Measurements from ENCODE around the gene SERP1. TPM values are rescaled to one million over a fixed set of nuclear protein-coding genes. Genes with fewer than 3 reads are reported as not detected.

Gene SERP1
- polyA plus RNA-seq (2013), result 259 and 280 TPM in 2 replicates

GRCh38 chr3:150546226-150547044, at the start of gene SERP1, which contains the start of gene EIF2A:
Gene SERP1, minus strand, starts transcription at chr3:150546496. Its CDS starts 361 bp downstream, at chr3:150546135.
Gene EIF2A, plus strand, starts transcription at chr3:150546787. Its CDS starts 16 bp downstream, at chr3:150546803.
- H3K14ac ChIP-seq (ENCODE audit: low read length), result peak within 1 kb of the TSS; percentile 98
- H3K27ac ChIP-seq (ENCODE audit: low read depth, low read length), result peak within 1 kb of the TSS; percentile 92
- H4K8ac ChIP-seq (ENCODE audit: low read depth, low read length), result peak within 1 kb of the TSS; percentile 95
- H3K4me3 ChIP-seq (ENCODE audit: low read depth, low read length), result peak within 1 kb of the TSS; percentile 96
- peak within 1 kb of the TSS; percentile 93 for H2BK5ac ChIP-seq (ENCODE audit: low read depth, low read length, poor library complexity)
- no CpG with 5 or more reads among the region's 86 CpGs for WGBS (ENCODE audit: extremely low coverage, insufficient coverage, insufficient read length)
- H3K23ac ChIP-seq (ENCODE audit: low read length), result no peak within 1 kb of the TSS
- H3K9me3 ChIP-seq (ENCODE audit: insufficient read depth, low read depth, low read length), result no peaks in the 10 kb centered on the region
- H3K79me2 ChIP-seq (ENCODE audit: control insufficient read depth, insufficient read depth, low read length, poor library complexity), result peaks cover 12% of the 10 kb centered on the region
- peak within 1 kb of the TSS; percentile 55 for H3K18ac ChIP-seq (ENCODE audit: low read length)
- peak within 1 kb of the TSS; percentile 90 for H2AK5ac ChIP-seq (ENCODE audit: low read length)
- no peaks in the 10 kb centered on the region for H3K27me3 ChIP-seq (ENCODE audit: insufficient read depth, low read length)
- peak within 1 kb of the TSS; percentile 91 for H3K4me2 ChIP-seq (ENCODE audit: low read length)
- peaks cover 0 to 2% of the 10 kb centered on the region in 2 experiments for H3K36me3 ChIP-seq (ENCODE audit: control insufficient read depth in 1 of 2, insufficient read depth in 2 of 2, low read length in 2 of 2)
- H3K4me1 ChIP-seq (ENCODE audit: control insufficient read depth in 1 of 2, insufficient read depth in 2 of 2, low read length in 2 of 2), result no peaks in the 10 kb centered on the region
- H4K91ac ChIP-seq (ENCODE audit: low read depth, low read length), result peak within 1 kb of the TSS; percentile 96
- H2BK12ac ChIP-seq (ENCODE audit: low read length), result no peak within 1 kb of the TSS
- peak within 1 kb of the TSS; percentile 72 for H4K12ac ChIP-seq (ENCODE audit: low read depth, low read length)
- peak within 1 kb of the TSS; percentile 97 for H3K9ac ChIP-seq (ENCODE audit: low read length)
- peak; percentile 100 for DNase-seq
- peak within 1 kb of the TSS; percentile 46 for H2AFZ ChIP-seq (ENCODE audit: insufficient read depth, low read length, poor library complexity)
- peaks cover 12% of the 10 kb centered on the region for H3K79me1 ChIP-seq (ENCODE audit: low read length)
- H2BK120ac ChIP-seq (ENCODE audit: insufficient read depth, low read length, poor library complexity), result peak within 1 kb of the TSS; percentile 93
- peak within 1 kb of the TSS; percentile 99 for H3K4ac ChIP-seq (ENCODE audit: low read depth, low read length)

DNA sequence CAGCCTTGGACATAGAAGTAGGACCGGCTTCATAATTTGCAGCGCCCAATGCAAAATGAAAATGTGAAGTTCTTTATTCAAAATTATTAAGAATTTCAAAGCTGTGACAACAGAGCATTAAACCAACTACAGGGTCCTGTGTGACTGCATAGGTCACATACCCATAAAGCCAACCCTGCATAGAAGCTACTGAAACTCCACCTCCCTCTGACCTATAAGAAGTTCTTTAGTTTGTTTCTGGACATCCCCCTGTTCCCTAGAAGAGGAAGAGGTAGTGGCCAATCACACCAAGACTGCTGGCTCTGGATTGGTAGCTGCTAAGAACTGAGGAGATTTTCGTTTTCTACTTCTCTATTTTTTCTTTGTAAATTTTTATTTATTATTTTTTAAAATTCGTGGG, 47.9 kb upstream of the SERP1 start:
- Histone ChIP-seq H4K91ac (ENCODE audit: low read depth, low read length) (no peak overlapping the region), H3K9ac (ENCODE audit: low read length) (no peak overlapping the region), H3K36me3 (ENCODE audit: control insufficient read depth in 1 of 2, insufficient read depth in 2 of 2, low read length in 2 of 2) (peaks cover 0 to 2% of the 10 kb centered on the region in 2 experiments), H4K8ac (ENCODE audit: low read depth, low read length) (no peak overlapping the region), H2BK120ac (ENCODE audit: insufficient read depth, low read length, poor library complexity) (no peak overlapping the region), H3K4ac (ENCODE audit: low read depth, low read length) (no peak overlapping the region), H2AFZ (ENCODE audit: insufficient read depth, low read length, poor library complexity) (no peak overlapping the region), H3K9me3 (ENCODE audit: insufficient read depth, low read depth, low read length) (no peaks in the 10 kb centered on the region), H2BK12ac (ENCODE audit: low read length) (no peak overlapping the region), H3K79me1 (ENCODE audit: low read length) (peaks cover 8% of the 10 kb centered on the region), H3K4me1 (ENCODE audit: control insufficient read depth in 1 of 2, insufficient read depth in 2 of 2, low read length in 2 of 2) (peaks cover 6 to 9% of the 10 kb centered on the region in 2 experiments), H3K18ac (ENCODE audit: low read length) (no peak overlapping the region), H3K23ac (ENCODE audit: low read length) (no peak overlapping the region), H2AK5ac (ENCODE audit: low read length) (no peak overlapping the region), H3K4me3 (ENCODE audit: low read depth, low read length) (no peak overlapping the region), H3K14ac (ENCODE audit: low read length) (no peak overlapping the region), H3K27me3 (ENCODE audit: insufficient read depth, low read length) (no peaks in the 10 kb centered on the region), H3K4me2 (ENCODE audit: low read length) (no peak overlapping the region), H3K79me2 (ENCODE audit: control insufficient read depth, insufficient read depth, low read length, poor library complexity) (peaks cover 2% of the 10 kb centered on the region), H4K12ac (ENCODE audit: low read depth, low read length) (no peak overlapping the region), H3K27ac (ENCODE audit: low read depth, low read length) (no peak overlapping the region), H2BK5ac (ENCODE audit: low read depth, low read length, poor library complexity) (no peak overlapping the region)
- no peak for DNase-seq
- WGBS (ENCODE audit: extremely low coverage, insufficient coverage, insufficient read length), result 100% methylated on average over 1 of the region's 4 CpGs

GRCh38 chr3:150589759-150590158, 43.5 kb upstream of the SERP1 start:
- no CpG with 5 or more reads among the region's 6 CpGs for WGBS (ENCODE audit: extremely low coverage, insufficient coverage, insufficient read length)

DNA sequence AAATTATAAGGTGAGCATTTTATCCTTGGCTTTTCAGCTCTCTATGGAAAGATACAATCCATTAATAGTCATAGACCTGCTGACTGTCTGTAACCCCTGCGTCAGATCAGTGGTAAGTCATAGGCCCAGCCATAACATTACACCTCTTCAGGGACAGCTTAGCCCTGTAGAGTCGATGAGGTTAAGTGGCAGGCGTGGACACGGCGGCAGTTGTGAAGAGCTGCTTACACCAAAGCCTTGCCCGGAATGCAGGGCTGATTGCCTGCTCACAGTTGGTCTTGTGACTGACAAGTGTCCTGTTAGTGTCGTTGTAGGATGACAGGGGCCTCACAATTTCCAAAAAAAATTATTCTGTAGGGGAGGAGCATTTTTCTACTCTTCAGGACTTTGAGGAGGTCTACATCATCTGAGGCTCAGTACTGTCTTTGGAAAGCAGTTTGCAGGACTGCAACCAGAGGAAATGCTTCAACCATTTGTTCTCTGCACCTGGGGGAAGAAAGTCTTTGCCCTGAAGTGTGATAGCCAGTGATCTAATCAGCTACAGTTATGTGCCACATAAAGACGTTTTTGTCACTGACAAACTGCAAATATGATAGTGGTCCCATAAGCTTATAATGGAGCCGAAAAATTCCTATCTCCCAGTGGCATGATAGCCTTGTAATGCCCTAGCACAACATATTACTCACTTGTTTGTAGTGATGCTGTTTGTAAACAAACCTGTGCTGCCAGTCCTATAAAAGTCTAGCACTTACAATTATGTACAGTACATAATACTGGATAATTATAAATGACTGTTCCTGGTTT, 41.9 kb upstream of the SERP1 start:
- Histone ChIP-seq H3K9ac (ENCODE audit: low read length) (no peak overlapping the region), H3K4ac (ENCODE audit: low read depth, low read length) (no peak overlapping the region), H3K9me3 (ENCODE audit: insufficient read depth, low read depth, low read length) (no peaks in the 10 kb centered on the region), H4K8ac (ENCODE audit: low read depth, low read length) (no peak overlapping the region), H3K79me2 (ENCODE audit: control insufficient read depth, insufficient read depth, low read length, poor library complexity) (no peaks in the 10 kb centered on the region), H2AFZ (ENCODE audit: insufficient read depth, low read length, poor library complexity) (no peak overlapping the region), H3K4me2 (ENCODE audit: low read length) (no peak overlapping the region), H3K36me3 (ENCODE audit: control insufficient read depth in 1 of 2, insufficient read depth in 2 of 2, low read length in 2 of 2) (peaks cover 8 to 9% of the 10 kb centered on the region in 2 experiments), H3K18ac (ENCODE audit: low read length) (no peak overlapping the region), H3K27me3 (ENCODE audit: insufficient read depth, low read length) (no peaks in the 10 kb centered on the region), H2BK12ac (ENCODE audit: low read length) (no peak overlapping the region), H3K23ac (ENCODE audit: low read length) (no peak overlapping the region), H2BK120ac (ENCODE audit: insufficient read depth, low read length, poor library complexity) (no peak overlapping the region), H3K4me3 (ENCODE audit: low read depth, low read length) (no peak overlapping the region), H3K14ac (ENCODE audit: low read length) (no peak overlapping the region), H4K12ac (ENCODE audit: low read depth, low read length) (no peak overlapping the region), H3K4me1 (ENCODE audit: control insufficient read depth in 1 of 2, insufficient read depth in 2 of 2, low read length in 2 of 2) (no peaks in the 10 kb centered on the region), H2AK5ac (ENCODE audit: low read length) (no peak overlapping the region), H3K79me1 (ENCODE audit: low read length) (no peaks in the 10 kb centered on the region), H3K27ac (ENCODE audit: low read depth, low read length) (no peak overlapping the region), H2BK5ac (ENCODE audit: low read depth, low read length, poor library complexity) (no peak overlapping the region), H4K91ac (ENCODE audit: low read depth, low read length) (no peak overlapping the region)
- DNase-seq, result peak; percentile 67 to 89
- WGBS (ENCODE audit: extremely low coverage, insufficient coverage, insufficient read length), result no CpG with 5 or more reads among the region's 9 CpGs

More at GRCh38 chr3:150589759-150590158, 43.5 kb upstream of the SERP1 start:
- Histone ChIP-seq H4K8ac (ENCODE audit: low read depth, low read length) (no peak overlapping the region), H2AFZ (ENCODE audit: insufficient read depth, low read length, poor library complexity) (no peak overlapping the region), H4K91ac (ENCODE audit: low read depth, low read length) (no peak overlapping the region), H4K12ac (ENCODE audit: low read depth, low read length) (no peak overlapping the region), H3K23ac (ENCODE audit: low read length) (no peak overlapping the region), H3K4me3 (ENCODE audit: low read depth, low read length) (no peak overlapping the region), H3K9me3 (ENCODE audit: insufficient read depth, low read depth, low read length) (no peaks in the 10 kb centered on the region), H3K27me3 (ENCODE audit: insufficient read depth, low read length) (no peaks in the 10 kb centered on the region), H3K79me2 (ENCODE audit: control insufficient read depth, insufficient read depth, low read length, poor library complexity) (no peaks in the 10 kb centered on the region), H3K9ac (ENCODE audit: low read length) (no peak overlapping the region), H3K18ac (ENCODE audit: low read length) (no peak overlapping the region), H2BK5ac (ENCODE audit: low read depth, low read length, poor library complexity) (no peak overlapping the region), H3K79me1 (ENCODE audit: low read length) (no peaks in the 10 kb centered on the region), H2BK120ac (ENCODE audit: insufficient read depth, low read length, poor library complexity) (no peak overlapping the region), H3K4me2 (ENCODE audit: low read length) (no peak overlapping the region), H3K4me1 (ENCODE audit: control insufficient read depth in 1 of 2, insufficient read depth in 2 of 2, low read length in 2 of 2) (no peaks in the 10 kb centered on the region), H3K27ac (ENCODE audit: low read depth, low read length) (no peak overlapping the region), H2AK5ac (ENCODE audit: low read length) (no peak overlapping the region), H2BK12ac (ENCODE audit: low read length) (no peak overlapping the region), H3K36me3 (ENCODE audit: control insufficient read depth in 1 of 2, insufficient read depth in 2 of 2, low read length in 2 of 2) (peaks cover 8 to 11% of the 10 kb centered on the region in 2 experiments), H3K14ac (ENCODE audit: low read length) (no peak overlapping the region), H3K4ac (ENCODE audit: low read depth, low read length) (no peak overlapping the region)
- no peak for DNase-seq
